Measurements from ENCODE around the gene TIMELESS. TPM values are rescaled to one million over a fixed set of nuclear protein-coding genes. Genes with fewer than 3 reads are reported as not detected.

The TIMELESS gene
- total and polyA plus RNA-seq, 10 of the 15 experiments (the other 5 are each of a cell fraction or from before 2014, with no cell fraction given): 5.8 to 57.8 (median 31.8) TPM

GRCh38 chr12:56420411-56420810 lies 28.8 kb downstream of the TIMELESS start (continued):
- TF ChIP-seq HCFC1 (IDR thresholded peaks at IDR 0.05; ENCODE audit: low read length): no peak
- no peak for TF ChIP-seq SPI1 (IDR thresholded peaks at IDR 0.05; ENCODE audit: borderline replicate concordance, insufficient read depth, low read depth, low read length)
- no peak for TF ChIP-seq NR2F1 (conservative IDR thresholded peaks at IDR 0.05)
- no peak for TF ChIP-seq PRDM15 (CRISPR knock-in tag; IDR thresholded peaks at IDR 0.05)
- no peak for TF ChIP-seq HDAC6 (IDR thresholded peaks at IDR 0.05; ENCODE audit: unreplicated experiment)

GRCh38 chr12:56417739-56418138 lies 31.5 kb downstream of the TIMELESS start:
- H3K4me1 ChIP-seq (ENCODE audit: control insufficient read depth, insufficient read depth, low read length): no peaks in the 10 kb centered on the region
- 98% methylated on average over 11 of the region's 11 CpGs for WGBS (ENCODE audit: insufficient coverage, insufficient replicate concordance, low lambda C conversion rate, missing lambda C conversion rate)
- no TSS peak for BruUV-seq (replicated peaks)
- RAD21 ChIA-PET (ENCODE audit: unreplicated experiment): no interaction called here
- H3K27ac ChIP-seq (ENCODE audit: control insufficient read depth, insufficient read depth): no peak overlapping the region
- POLR2A ChIA-PET: no interaction called here
- no peak for FAIRE-seq
- H3K9ac ChIP-seq (ENCODE audit: control insufficient read depth, insufficient read depth, low read length): no peak overlapping the region
- no peak overlapping the region for H2AFZ ChIP-seq (ENCODE audit: control insufficient read depth, low read depth, low read length)
- no peaks in the 10 kb centered on the region for H3K79me2 ChIP-seq (ENCODE audit: control insufficient read depth, insufficient read depth, low read length)
- CTCF ChIA-PET: interaction anchor here (0.9 kb wide), 1 partner anchor 29 kb away, joined by 3 read pairs; no protein-coding TSS in a partner anchor
- DNase-seq (ENCODE audit: low read depth, low spot score): no peak
- no peak overlapping the region for H3K4me2 ChIP-seq (ENCODE audit: control insufficient read depth, insufficient read depth)
- no peaks in the 10 kb centered on the region for H3K27me3 ChIP-seq (replicated peaks in 1 of 2; ENCODE audit: control insufficient read depth in 2 of 2, insufficient read depth in 2 of 2, low read length in 1 of 2)
- no peaks in the 10 kb centered on the region for H4K20me1 ChIP-seq (ENCODE audit: control insufficient read depth, insufficient read depth)
- intact Hi-C loops (cut with micrococcal nuclease; ENCODE audit: unreplicated experiment): no loop called here
- no peak for ATAC-seq
- H3K36me3 ChIP-seq (ENCODE audit: control insufficient read depth in 2 of 2, insufficient read depth in 2 of 2, low read length in 1 of 2): peaks cover 13 to 27% of the 10 kb centered on the region in 2 experiments; a peak in 3 of 4 replicates
- in situ Hi-C loops (cut with MboI): no loop called here
- no peak overlapping the region for H3K4me3 ChIP-seq
- SMC1A ChIA-PET (ENCODE audit: uncharacterized antibody, unreplicated experiment): interaction anchor here (1.4 kb wide), 1 partner anchor 56 kb away, joined by 3 read pairs; no protein-coding TSS in a partner anchor
- H3K9me3 ChIP-seq (replicated peaks; ENCODE audit: control insufficient read depth, insufficient read depth, low read length): no peaks in the 10 kb centered on the region
- TF ChIP-seq FOXK2 (IDR thresholded peaks at IDR 0.05) (no peak), HSF1 (IDR thresholded peaks at IDR 0.05; ENCODE audit: low read depth, low read length) (no peak), RAD51 (IDR thresholded peaks at IDR 0.05) (no peak), NFYA (IDR thresholded peaks at IDR 0.05; ENCODE audit: borderline replicate concordance, low read depth, low read length) (no peak), PRDM15 (CRISPR knock-in tag; IDR thresholded peaks at IDR 0.05) (no peak), EED (IDR thresholded peaks at IDR 0.05; ENCODE audit: low read depth) (no peak), IKZF1 (conservative IDR thresholded peaks at IDR 0.05) (no peak), SP1 (IDR thresholded peaks at IDR 0.05; ENCODE audit: low read depth, low read length) (no peak), NFXL1 (IDR thresholded peaks at IDR 0.05; ENCODE audit: borderline replicate concordance) (no peak)

All from GM12878 (cell line).